Uterus (tissue), 2 donors: Measurements from ENCODE around the gene SLFN5.

ENCODE experiments used
- POLR2A ChIP-seq, 2 donors: fragments of 450-650 bp; IDR thresholded peaks; one replicate each; pipeline ENCODE4 v1.6.1; 2016; ENCODE audit warnings: antibody characterized with exemption in 2 of 2, mild to moderate bottlenecking in 1 of 2, moderate library complexity in 1 of 2
- TF ChIP-seq, protein P1 (sequence below), 4 experiments: fragments of 200-600 bp in 2 of 4; fragments of 450-650 bp in 2 of 4; sonication (generic) in 2 of 4; IDR thresholded peaks; one replicate each; pipeline ENCODE4 v1.5.1; 2016 to 2019; ENCODE audit warnings: antibody characterized with exemption in 4 of 4, mild to moderate bottlenecking in 2 of 4, moderate library complexity in 1 of 4

DNA sequence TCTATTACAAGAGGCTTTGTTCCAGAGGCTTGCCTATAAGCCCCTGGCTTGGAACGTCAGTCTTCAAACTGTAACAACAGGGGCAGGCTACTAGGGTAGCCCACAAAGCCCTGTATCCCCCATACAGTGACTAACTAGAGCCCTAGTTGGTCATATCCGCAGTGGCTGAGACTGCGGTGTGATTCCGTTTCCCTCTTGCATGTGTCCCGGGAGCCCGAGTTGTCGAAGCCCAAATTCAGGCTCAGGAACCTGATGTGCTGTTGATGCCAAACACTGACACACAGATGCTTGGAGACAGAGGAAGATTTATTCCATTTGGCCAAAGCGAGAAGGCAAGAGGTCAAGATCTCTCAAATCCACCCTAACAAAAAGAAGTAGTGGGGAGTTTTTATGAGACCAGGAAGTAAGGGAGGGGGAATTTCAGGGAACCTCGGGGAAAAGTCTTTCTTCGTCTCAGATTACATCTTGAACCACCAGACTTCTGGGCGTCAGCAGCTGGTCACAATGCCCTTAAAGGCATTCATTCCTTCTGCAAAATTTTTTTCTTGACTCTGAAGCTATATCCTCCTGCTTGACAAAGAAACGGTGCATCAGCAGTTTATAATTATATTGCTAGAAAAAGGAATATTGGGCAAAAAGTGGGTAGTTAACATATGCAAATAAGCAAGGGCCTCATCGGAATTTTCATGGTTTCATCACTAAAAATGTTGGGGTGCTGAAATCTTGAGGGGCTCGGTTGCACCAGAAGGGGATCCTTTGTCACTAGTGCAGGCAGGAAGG lies 879 bp downstream of the SLFN5 start:
- TF ChIP-seq, protein P1, sequence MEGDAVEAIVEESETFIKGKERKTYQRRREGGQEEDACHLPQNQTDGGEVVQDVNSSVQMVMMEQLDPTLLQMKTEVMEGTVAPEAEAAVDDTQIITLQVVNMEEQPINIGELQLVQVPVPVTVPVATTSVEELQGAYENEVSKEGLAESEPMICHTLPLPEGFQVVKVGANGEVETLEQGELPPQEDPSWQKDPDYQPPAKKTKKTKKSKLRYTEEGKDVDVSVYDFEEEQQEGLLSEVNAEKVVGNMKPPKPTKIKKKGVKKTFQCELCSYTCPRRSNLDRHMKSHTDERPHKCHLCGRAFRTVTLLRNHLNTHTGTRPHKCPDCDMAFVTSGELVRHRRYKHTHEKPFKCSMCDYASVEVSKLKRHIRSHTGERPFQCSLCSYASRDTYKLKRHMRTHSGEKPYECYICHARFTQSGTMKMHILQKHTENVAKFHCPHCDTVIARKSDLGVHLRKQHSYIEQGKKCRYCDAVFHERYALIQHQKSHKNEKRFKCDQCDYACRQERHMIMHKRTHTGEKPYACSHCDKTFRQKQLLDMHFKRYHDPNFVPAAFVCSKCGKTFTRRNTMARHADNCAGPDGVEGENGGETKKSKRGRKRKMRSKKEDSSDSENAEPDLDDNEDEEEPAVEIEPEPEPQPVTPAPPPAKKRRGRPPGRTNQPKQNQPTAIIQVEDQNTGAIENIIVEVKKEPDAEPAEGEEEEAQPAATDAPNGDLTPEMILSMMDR (IDR thresholded peaks at IDR 0.05): no peak
- TF ChIP-seq POLR2A (IDR thresholded peaks at IDR 0.05): peak in 1 of 2 donors; percentile 28
